ENCODE results near the gene S100A3. TPM values are rescaled to one million over a fixed set of nuclear protein-coding genes. Genes with fewer than 3 reads are reported as not detected.

S100A3 gene
- total RNA-seq, 1 experiment from 2014 or later: 1.5 TPM

GRCh38 chr1:153546796-153547559 is 2.1 kb downstream of the S100A3 start:
- Histone ChIP-seq H3F3A (ENCODE audit: insufficient read depth, low read depth) (peaks cover 21% of the 10 kb centered on the region), H3K36me3 (ENCODE audit: low read depth) (no peaks in the 10 kb centered on the region), H3K27ac (no peak overlapping the region), H2AFZ (no peak overlapping the region), H3K4me3 (no peak overlapping the region), H3K9me2 (ENCODE audit: insufficient read depth) (no peaks in the 10 kb centered on the region), H3K79me2 (ENCODE audit: low read depth) (peaks cover 16% of the 10 kb centered on the region; the same call in 1 of the 2 replicates), H3K9me3 (ENCODE audit: insufficient read depth, low read depth) (no peaks in the 10 kb centered on the region), H3K4me2 (no peak overlapping the region), H4K20me1 (ENCODE audit: insufficient read depth) (no peaks in the 10 kb centered on the region), H3K27me3 (ENCODE audit: insufficient read depth, low read depth) (no peaks in the 10 kb centered on the region), H3K4me1 (replicated peaks; ENCODE audit: insufficient read depth) (peaks cover 74% of the 10 kb centered on the region)
- BruUV-seq (replicated peaks): no TSS peak
- ChIA-PET POLR2A (ENCODE audit: unreplicated experiment) (interaction anchor here (2.2 kb wide), 1 partner anchor 19 kb away, joined by 26 read pairs; the partner anchor contains the start of gene S100A2), CTCF (interaction anchor here (0.6 kb wide), 1 partner anchor 9 kb away, joined by 5 read pairs; no protein-coding TSS in a partner anchor)
- no peak for DNase-seq
- intact Hi-C loops (cut with micrococcal nuclease; ENCODE audit: unreplicated experiment): no loop called here
- TF ChIP-seq, protein P1, sequence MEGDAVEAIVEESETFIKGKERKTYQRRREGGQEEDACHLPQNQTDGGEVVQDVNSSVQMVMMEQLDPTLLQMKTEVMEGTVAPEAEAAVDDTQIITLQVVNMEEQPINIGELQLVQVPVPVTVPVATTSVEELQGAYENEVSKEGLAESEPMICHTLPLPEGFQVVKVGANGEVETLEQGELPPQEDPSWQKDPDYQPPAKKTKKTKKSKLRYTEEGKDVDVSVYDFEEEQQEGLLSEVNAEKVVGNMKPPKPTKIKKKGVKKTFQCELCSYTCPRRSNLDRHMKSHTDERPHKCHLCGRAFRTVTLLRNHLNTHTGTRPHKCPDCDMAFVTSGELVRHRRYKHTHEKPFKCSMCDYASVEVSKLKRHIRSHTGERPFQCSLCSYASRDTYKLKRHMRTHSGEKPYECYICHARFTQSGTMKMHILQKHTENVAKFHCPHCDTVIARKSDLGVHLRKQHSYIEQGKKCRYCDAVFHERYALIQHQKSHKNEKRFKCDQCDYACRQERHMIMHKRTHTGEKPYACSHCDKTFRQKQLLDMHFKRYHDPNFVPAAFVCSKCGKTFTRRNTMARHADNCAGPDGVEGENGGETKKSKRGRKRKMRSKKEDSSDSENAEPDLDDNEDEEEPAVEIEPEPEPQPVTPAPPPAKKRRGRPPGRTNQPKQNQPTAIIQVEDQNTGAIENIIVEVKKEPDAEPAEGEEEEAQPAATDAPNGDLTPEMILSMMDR (conservative IDR thresholded peaks at IDR 0.05): no peak
- no peak for TF ChIP-seq EZH2 (IDR thresholded peaks at IDR 0.05; ENCODE audit: low read depth)

DNA sequence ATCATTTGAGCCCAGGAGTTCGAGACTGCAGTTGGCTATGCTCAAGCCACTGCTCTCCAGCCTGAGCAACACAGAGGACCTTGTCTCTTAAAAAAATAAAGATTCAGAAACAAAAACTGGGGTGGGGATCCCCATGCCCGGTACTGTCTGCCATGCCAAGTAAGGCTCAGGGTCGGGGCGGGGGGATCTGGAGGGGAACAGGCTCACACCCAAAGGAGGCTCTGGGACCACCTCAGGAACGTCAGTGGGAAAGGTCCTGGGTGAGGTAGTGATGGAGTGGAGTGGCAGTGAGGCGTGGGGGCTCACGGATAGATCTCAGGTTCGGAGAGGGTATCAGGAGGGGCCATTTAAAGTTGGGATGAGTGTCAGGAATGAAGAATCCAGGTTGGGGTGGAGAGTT is 2.7 kb downstream of the S100A3 start:
- no peaks in the 10 kb centered on the region for H3K9me3 ChIP-seq (ENCODE audit: insufficient read depth, low read depth)
- H3K27me3 ChIP-seq (ENCODE audit: insufficient read depth, low read depth): no peaks in the 10 kb centered on the region
- peaks cover 16% of the 10 kb centered on the region; the same call in 1 of the 2 replicates for H3K79me2 ChIP-seq (ENCODE audit: low read depth)
- H3K4me3 ChIP-seq: no peak overlapping the region
- H3K9me2 ChIP-seq (ENCODE audit: insufficient read depth): no peaks in the 10 kb centered on the region
- CTCF ChIA-PET: interaction anchor here (0.6 to 1.0 kb wide), 2 partner anchors 9 to 35 kb away, joined by 4 to 5 read pairs; no protein-coding TSS in a partner anchor
- no peak for DNase-seq
- peak overlapping the region; percentile 67; the same call in 1 of the 2 replicates for H3K27ac ChIP-seq
- POLR2A ChIA-PET (ENCODE audit: unreplicated experiment): interaction anchor here (0.6 to 2.2 kb wide), 2 partner anchors 20 to 22 kb away, joined by 3 to 26 read pairs; partner anchors contain the start of gene S100A2
- H3K4me1 ChIP-seq (replicated peaks; ENCODE audit: insufficient read depth): peaks cover 81% of the 10 kb centered on the region
- no peak for TF ChIP-seq EZH2 (IDR thresholded peaks at IDR 0.05; ENCODE audit: low read depth)
- TF ChIP-seq, protein P1 (conservative IDR thresholded peaks at IDR 0.05): no peak
- no TSS peak for BruUV-seq (replicated peaks)
- H3F3A ChIP-seq (ENCODE audit: insufficient read depth, low read depth): peaks cover 27% of the 10 kb centered on the region
- intact Hi-C loops (cut with micrococcal nuclease; ENCODE audit: unreplicated experiment): no loop called here
- no peak overlapping the region for H3K4me2 ChIP-seq
- no peaks in the 10 kb centered on the region for H3K36me3 ChIP-seq (ENCODE audit: low read depth)
- H2AFZ ChIP-seq: no peak overlapping the region
- no peaks in the 10 kb centered on the region for H4K20me1 ChIP-seq (ENCODE audit: insufficient read depth)

DNA sequence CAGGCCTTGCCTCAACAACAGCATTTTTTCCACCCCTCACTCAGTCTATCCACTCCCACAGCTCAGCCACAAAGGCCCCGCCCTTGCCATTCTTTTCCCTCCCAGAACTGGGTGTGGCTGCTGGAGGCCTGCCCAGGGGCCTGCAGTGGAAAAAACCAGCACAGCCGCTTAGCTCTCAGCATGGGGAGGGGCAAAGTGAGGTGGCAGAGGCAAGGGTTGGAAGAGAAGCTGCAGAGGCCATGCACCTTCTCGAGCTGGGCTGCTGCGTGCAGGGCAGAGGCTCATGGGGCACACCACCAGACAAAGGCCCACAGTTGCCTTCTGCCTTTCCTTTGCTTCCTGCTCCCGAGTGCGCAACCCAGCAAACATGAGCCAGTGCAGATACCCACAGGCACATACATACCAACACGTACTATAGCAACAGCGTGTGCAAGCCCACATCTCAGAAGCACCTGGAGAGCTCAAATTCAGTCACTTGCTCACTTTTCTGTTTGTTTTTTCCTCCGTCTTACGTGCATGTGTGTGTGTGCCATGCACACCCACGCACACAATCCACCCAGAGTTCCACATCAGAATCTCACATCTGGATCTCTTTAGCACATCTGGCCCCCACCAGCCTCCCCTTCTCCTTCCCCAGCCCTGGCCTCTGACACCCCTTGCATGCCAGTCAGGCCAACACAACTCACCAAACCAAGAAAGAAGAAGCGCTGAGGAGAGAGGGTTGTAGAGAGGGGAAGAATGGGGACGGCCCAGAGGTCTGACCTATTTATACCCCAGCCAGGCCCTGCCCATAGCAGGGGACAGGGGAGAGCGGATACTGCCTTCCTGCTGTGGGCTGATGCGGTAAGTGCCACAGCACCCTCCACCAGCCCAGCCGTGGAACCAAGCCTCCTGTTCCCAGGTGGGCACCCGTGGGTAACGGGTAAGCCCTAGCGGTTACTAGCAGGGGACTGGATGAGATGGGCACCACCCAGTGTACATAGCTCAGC is 3.7 kb downstream of the S100A3 start, which contains the start of gene S100A4:
S100A4 (minus strand) TSS at position 740 of the 989 bp plus-strand sequence. CDS start 1,012 bp downstream, outside the sequence.
- no peak for TF ChIP-seq EZH2 (IDR thresholded peaks at IDR 0.05; ENCODE audit: low read depth)
- TF ChIP-seq, protein P1 (conservative IDR thresholded peaks at IDR 0.05): no peak
- ChIA-PET CTCF (interaction anchor here (0.5 to 1.0 kb wide), 5 partner anchors 21 to 1544 kb away, joined by 3 to 8 read pairs (median 4); partner anchors contain the start of gene S100A13), POLR2A (ENCODE audit: unreplicated experiment) (interaction anchor here (0.5 to 2.2 kb wide), 13 partner anchors 9 to 1007 kb away, joined by 3 to 34 read pairs (median 7); partner anchors contain the start of genes CHTOP, S100A2 and S100A6)
- Histone ChIP-seq H4K20me1 (ENCODE audit: insufficient read depth) (no peaks in the 10 kb centered on the region), H3K9me3 (ENCODE audit: insufficient read depth, low read depth) (no peaks in the 10 kb centered on the region), H2AFZ (peak within 1 kb of the TSS; percentile 65; the same call in 1 of the 2 replicates), H3K9me2 (ENCODE audit: insufficient read depth) (no peaks in the 10 kb centered on the region), H3K4me2 (peak within 1 kb of the TSS; percentile 89), H3K27me3 (ENCODE audit: insufficient read depth, low read depth) (no peaks in the 10 kb centered on the region), H3F3A (ENCODE audit: insufficient read depth, low read depth) (peaks cover 37% of the 10 kb centered on the region), H3K27ac (peak within 1 kb of the TSS; percentile 67), H3K79me2 (ENCODE audit: low read depth) (peaks cover 16% of the 10 kb centered on the region; the same call in 1 of the 2 replicates), H3K4me1 (replicated peaks; ENCODE audit: insufficient read depth) (peaks cover 91% of the 10 kb centered on the region), H3K4me3 (peak within 1 kb of the TSS; percentile 61), H3K36me3 (ENCODE audit: low read depth) (no peaks in the 10 kb centered on the region)
- no TSS peak for BruUV-seq (replicated peaks)
- DNase-seq: peak; percentile 91 to 98
- intact Hi-C loops (cut with micrococcal nuclease; ENCODE audit: unreplicated experiment): no loop called here
